A204.1 (cell line): ENCODE results near the gene PRDM7.
"Not testable (repeated sequence)": the region's sequence is repeated elsewhere in the genome, so short reads cannot be mapped to it uniquely, and the experiment has no call there.

Experiments
- FAIRE-seq: peaks from 2 replicates; lab custom pipeline; 2012; peaks lifted over from hg19 to GRCh38; lab: Jason Lieb, UNC

PRDM7 gene

GRCh38 chr16:90077240-90077756 lies at the start of gene PRDM7:
TSS of gene PRDM7 (minus strand) at chr16:90077331. CDS start at chr16:90075910, 1,421 bp downstream.
- peak; percentile 89 for FAIRE-seq

- not testable (repeated sequence) for FAIRE-seq
Measured at GRCh38 chr16:90121846-90122245, 44.7 kb upstream of the PRDM7 start.

GRCh38 chr16:90107617-90108016 lies 30.5 kb upstream of the PRDM7 start:
- FAIRE-seq: not testable (repeated sequence)

GRCh38 chr16:90107060-90107459 lies 29.9 kb upstream of the PRDM7 start:
- FAIRE-seq: not testable (repeated sequence)

GRCh38 chr16:90106271-90106670 lies 29.1 kb upstream of the PRDM7 start:
- not testable (repeated sequence) for FAIRE-seq

- not testable (repeated sequence) for FAIRE-seq
Measured at GRCh38 chr16:90104725-90105124, 27.6 kb upstream of the PRDM7 start.

- not testable (repeated sequence) for FAIRE-seq
Measured at GRCh38 chr16:90102086-90102884, 25.2 kb upstream of the PRDM7 start.

- not testable (repeated sequence) for FAIRE-seq
Measured at GRCh38 chr16:90101332-90101731, 24.2 kb upstream of the PRDM7 start.

GRCh38 chr16:90100790-90101189 lies 23.7 kb upstream of the PRDM7 start:
- not testable (repeated sequence) for FAIRE-seq

- FAIRE-seq: not testable (repeated sequence)
Measured at GRCh38 chr16:90100229-90100628, 23.1 kb upstream of the PRDM7 start.

- not testable (repeated sequence) for FAIRE-seq
Measured at GRCh38 chr16:90098936-90099335, 21.8 kb upstream of the PRDM7 start.

GRCh38 chr16:90097010-90097684 lies 20.0 kb upstream of the PRDM7 start:
- not testable (repeated sequence) for FAIRE-seq

- FAIRE-seq: not testable (repeated sequence)
Measured at GRCh38 chr16:90094791-90095190, 17.7 kb upstream of the PRDM7 start.

GRCh38 chr16:90094296-90094695 lies 17.2 kb upstream of the PRDM7 start:
- not testable (repeated sequence) for FAIRE-seq

GRCh38 chr16:90093799-90094198 lies 16.7 kb upstream of the PRDM7 start:
- not testable (repeated sequence) for FAIRE-seq

- not testable (repeated sequence) for FAIRE-seq
Measured at GRCh38 chr16:90092781-90093180, 15.7 kb upstream of the PRDM7 start.

GRCh38 chr16:90084215-90084950 lies 7.3 kb upstream of the PRDM7 start:
- no peak for FAIRE-seq

- FAIRE-seq: no peak
Measured at GRCh38 chr16:90083139-90083538, 6.0 kb upstream of the PRDM7 start.

GRCh38 chr16:90081606-90081970 lies 4.5 kb upstream of the PRDM7 start:
- no peak for FAIRE-seq

GRCh38 chr16:90078579-90078895 lies 1.4 kb upstream of the PRDM7 start:
- no peak for FAIRE-seq

GRCh38 chr16:90077757-90078578 lies 837 bp upstream of the PRDM7 start:
- FAIRE-seq: no peak
